22Rv1 (cell line): Measurements from ENCODE around the gene JAG2.

ENCODE experiments used
- H3K27ac ChIP-seq: fragments of 450-650 bp; 2 replicates; pipeline ENCODE4 v1.5.1; 2017
- ZFX ChIP-seq: fragments of 450-650 bp; IDR thresholded peaks from 2 replicates; pipeline ENCODE4 v1.6.1; 2017; ENCODE audit warnings: antibody characterized with exemption, borderline replicate concordance
- TF ChIP-seq, protein P1 (sequence below): fragments of 450-650 bp; IDR thresholded peaks from 2 replicates; pipeline ENCODE4 v1.5.1; 2017; ENCODE audit warnings: mild to moderate bottlenecking

JAG2 gene

GRCh38 chr14:105158794-105159193, 9.8 kb downstream of the JAG2 start:
- TF ChIP-seq, protein P1, sequence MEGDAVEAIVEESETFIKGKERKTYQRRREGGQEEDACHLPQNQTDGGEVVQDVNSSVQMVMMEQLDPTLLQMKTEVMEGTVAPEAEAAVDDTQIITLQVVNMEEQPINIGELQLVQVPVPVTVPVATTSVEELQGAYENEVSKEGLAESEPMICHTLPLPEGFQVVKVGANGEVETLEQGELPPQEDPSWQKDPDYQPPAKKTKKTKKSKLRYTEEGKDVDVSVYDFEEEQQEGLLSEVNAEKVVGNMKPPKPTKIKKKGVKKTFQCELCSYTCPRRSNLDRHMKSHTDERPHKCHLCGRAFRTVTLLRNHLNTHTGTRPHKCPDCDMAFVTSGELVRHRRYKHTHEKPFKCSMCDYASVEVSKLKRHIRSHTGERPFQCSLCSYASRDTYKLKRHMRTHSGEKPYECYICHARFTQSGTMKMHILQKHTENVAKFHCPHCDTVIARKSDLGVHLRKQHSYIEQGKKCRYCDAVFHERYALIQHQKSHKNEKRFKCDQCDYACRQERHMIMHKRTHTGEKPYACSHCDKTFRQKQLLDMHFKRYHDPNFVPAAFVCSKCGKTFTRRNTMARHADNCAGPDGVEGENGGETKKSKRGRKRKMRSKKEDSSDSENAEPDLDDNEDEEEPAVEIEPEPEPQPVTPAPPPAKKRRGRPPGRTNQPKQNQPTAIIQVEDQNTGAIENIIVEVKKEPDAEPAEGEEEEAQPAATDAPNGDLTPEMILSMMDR = no peak
- no peak for TF ChIP-seq ZFX
- no peak overlapping the region for H3K27ac ChIP-seq

DNA sequence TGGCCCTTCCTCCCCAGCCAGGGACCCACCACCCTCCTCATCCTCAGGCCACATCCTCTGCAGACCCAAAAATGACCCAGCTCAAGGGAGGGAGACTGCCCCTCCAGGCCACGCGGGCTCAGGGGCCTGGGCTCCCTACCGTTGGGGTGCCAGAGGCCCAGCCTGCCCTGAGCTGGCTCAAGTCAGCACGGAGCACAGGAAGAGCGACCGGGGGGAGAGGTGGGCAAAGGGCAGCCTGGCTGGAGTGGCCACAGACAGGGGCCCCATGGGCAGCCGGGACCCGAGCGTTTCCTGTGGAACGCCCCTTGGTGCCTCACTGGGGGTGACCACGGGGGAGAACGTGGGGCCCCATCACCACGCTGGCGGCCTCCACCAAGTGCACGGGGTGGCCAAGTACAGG, 10.7 kb downstream of the JAG2 start:
- no peak for TF ChIP-seq ZFX
- TF ChIP-seq, protein P1 = no peak
- no peak overlapping the region for H3K27ac ChIP-seq

GRCh38 chr14:105156414-105157375, 11.9 kb downstream of the JAG2 start:
- TF ChIP-seq ZFX = no peak
- TF ChIP-seq, protein P1 = no peak
- no peak overlapping the region for H3K27ac ChIP-seq

DNA sequence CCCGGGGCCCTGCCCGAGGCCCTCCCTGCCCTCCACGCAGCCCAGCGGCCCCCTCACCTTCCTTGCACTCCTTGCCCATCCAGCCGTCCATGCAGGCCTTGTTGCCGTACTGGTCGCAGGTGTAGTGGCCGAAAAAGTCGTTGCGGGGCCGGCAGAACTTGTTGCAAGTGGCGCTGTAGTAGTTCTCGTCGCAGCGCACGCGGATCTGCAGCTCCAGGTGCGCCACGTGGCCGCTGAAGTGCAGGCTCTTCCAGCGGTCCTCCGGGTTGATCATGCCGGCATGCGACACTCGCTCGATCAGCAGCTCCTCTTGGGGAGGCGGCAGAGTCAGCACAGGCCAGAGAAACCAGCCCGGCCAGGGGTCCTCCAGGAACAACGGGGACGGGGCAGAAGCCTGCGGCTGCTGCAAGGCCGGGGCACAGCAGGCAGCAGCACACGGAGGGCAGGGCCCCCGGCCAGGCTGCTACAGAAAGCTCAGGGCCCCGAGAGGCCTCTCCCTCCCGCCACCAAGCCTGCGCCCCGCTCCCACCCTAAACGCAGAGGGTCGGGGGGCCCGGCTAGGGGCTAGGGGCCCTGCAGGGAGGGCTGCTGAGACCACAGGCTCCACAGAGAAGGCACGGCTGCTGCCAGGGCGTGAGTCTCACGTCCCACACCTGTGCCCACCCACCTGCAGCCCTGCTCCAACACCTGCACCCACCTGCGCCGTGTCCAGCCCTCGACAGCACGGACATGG, 12.7 kb downstream of the JAG2 start:
- TF ChIP-seq ZFX = no peak
- TF ChIP-seq, protein P1 = no peak
- H3K27ac ChIP-seq = no peak overlapping the region

DNA sequence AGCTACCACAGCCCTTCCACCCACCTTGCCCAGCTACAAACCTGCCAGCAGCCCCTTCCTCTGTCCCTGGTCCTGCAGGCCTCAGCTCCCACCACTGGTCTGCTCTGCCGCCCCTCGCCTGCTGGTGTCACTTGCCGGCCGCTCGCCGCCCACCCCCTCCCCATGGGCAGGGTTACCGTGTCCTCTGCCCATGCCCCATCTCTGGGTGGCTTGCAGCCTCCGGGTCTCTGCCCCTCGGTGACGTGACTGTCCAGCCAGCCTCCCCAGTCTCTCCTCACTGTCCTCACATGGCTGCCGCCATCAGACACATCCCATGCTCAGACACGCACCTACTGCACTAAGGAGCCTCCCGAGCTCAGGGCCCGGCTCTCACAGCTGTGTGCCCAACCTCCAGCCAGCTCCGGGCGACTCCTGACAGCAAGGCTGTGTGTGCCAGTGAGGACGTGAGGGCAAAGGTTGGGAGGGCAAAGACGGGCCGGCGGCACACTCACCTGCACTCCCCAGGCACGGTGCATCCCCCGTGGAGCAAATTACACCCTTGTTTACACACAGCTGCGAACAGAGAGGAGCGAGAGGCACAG, 13.4 kb downstream of the JAG2 start:
- H3K27ac ChIP-seq = no peak overlapping the region
- TF ChIP-seq, protein P1 = no peak
- TF ChIP-seq ZFX = no peak

- TF ChIP-seq ZFX = no peak
- TF ChIP-seq, protein P1 = no peak
- no peak overlapping the region for H3K27ac ChIP-seq
Measured at GRCh38 chr14:105154476-105154871, 14.1 kb downstream of the JAG2 start.
